H9 (cell line): ENCODE data around the gene CROT. TPM values are rescaled to one million over a fixed set of nuclear protein-coding genes. Genes with fewer than 3 reads are reported as not detected.

ENCODE experiments used
- DNase-seq: peaks from one replicate; pipeline ENCODE4 v3.0.0-alpha.2; 2017
- H2AFZ ChIP-seq: one replicate; pipeline ENCODE4 v1.6.1; 2013; ENCODE audit warnings: mild to moderate bottlenecking, low read length, control low read depth, moderate library complexity
- H2AK5ac ChIP-seq: 2 replicates; pipeline ENCODE4 v1.6.1; 2013; ENCODE audit warnings: low read length, control low read depth, mixed read lengths; ENCODE audit not compliant: insufficient read length
- H2BK120ac ChIP-seq: one replicate; pipeline ENCODE4 v1.6.1; 2013; ENCODE audit warnings: low read depth, mild to moderate bottlenecking, low read length, control low read depth, inconsistent platforms; ENCODE audit not compliant: poor library complexity, severe bottlenecking
- H2BK12ac ChIP-seq: 2 replicates; pipeline ENCODE4 v1.6.1; 2013; ENCODE audit warnings: low read length, control low read depth, mixed read lengths, low read depth; ENCODE audit not compliant: insufficient read length
- H2BK15ac ChIP-seq: 2 replicates; pipeline ENCODE4 v1.6.1; 2013; ENCODE audit warnings: low read depth, low read length, control low read depth
- H2BK20ac ChIP-seq: one replicate; pipeline ENCODE4 v1.6.1; 2013; ENCODE audit warnings: low read depth, mild to moderate bottlenecking, low read length, control low read depth, inconsistent platforms; ENCODE audit not compliant: poor library complexity, severe bottlenecking
- H2BK5ac ChIP-seq: 2 replicates; pipeline ENCODE4 v1.6.1; 2013; ENCODE audit warnings: low read length, control low read depth, mixed read lengths; ENCODE audit not compliant: insufficient read length
- H3K14ac ChIP-seq: 2 replicates; pipeline ENCODE4 v1.6.1; 2013; ENCODE audit warnings: low read length, control low read depth; ENCODE audit not compliant: insufficient read depth
- H3K18ac ChIP-seq: 2 replicates; pipeline ENCODE4 v1.6.1; 2013; ENCODE audit warnings: low read depth, mild to moderate bottlenecking, mixed read lengths, low read length, control low read depth; ENCODE audit not compliant: insufficient read length
- H3K23ac ChIP-seq: 2 replicates; pipeline ENCODE4 v1.6.1; 2013; ENCODE audit warnings: low read length, control low read depth, mixed read lengths, low read depth; ENCODE audit not compliant: insufficient read length
- H3K23me2 ChIP-seq: 2 replicates; pipeline ENCODE4 v1.6.1; 2013; ENCODE audit warnings: low read depth, mild to moderate bottlenecking, mixed read lengths, low read length, control low read depth; ENCODE audit not compliant: insufficient read length, poor library complexity, severe bottlenecking
- H3K27ac ChIP-seq: 2 replicates; pipeline ENCODE4 v1.5.1; 2013; ENCODE audit warnings: low read length, control low read depth, mixed read lengths, low read depth; ENCODE audit not compliant: insufficient read length
- H3K27me3 ChIP-seq: 2 replicates; pipeline ENCODE4 v1.6.1; 2013; ENCODE audit warnings: low read length, control low read depth, inconsistent platforms; ENCODE audit not compliant: insufficient read depth
- H3K4ac ChIP-seq: 2 replicates; pipeline ENCODE4 v1.6.1; 2013; ENCODE audit warnings: low read depth, mild to moderate bottlenecking, control low read depth, inconsistent platforms, low read length, moderate library complexity
- H3K4me1 ChIP-seq: 2 replicates; pipeline ENCODE4 v1.6.1; 2013; ENCODE audit warnings: low read length, control low read depth, inconsistent platforms; ENCODE audit not compliant: insufficient read depth
- H3K4me2 ChIP-seq: 2 replicates; pipeline ENCODE4 v1.6.1; 2013; ENCODE audit warnings: low read length, control low read depth, mixed read lengths; ENCODE audit not compliant: insufficient read length, insufficient read depth
- H3K56ac ChIP-seq: 2 replicates; pipeline ENCODE4 v1.6.1; 2013; ENCODE audit warnings: low read depth, mild to moderate bottlenecking, mixed read lengths, low read length, control low read depth; ENCODE audit not compliant: insufficient read length
- H3K79me1 ChIP-seq: 2 replicates; pipeline ENCODE4 v1.6.1; 2013; ENCODE audit warnings: low read depth, mild to moderate bottlenecking, moderate library complexity, low read length, control low read depth, inconsistent platforms; ENCODE audit not compliant: insufficient read depth, poor library complexity, severe bottlenecking
- H3K79me2 ChIP-seq: 2 replicates; pipeline ENCODE4 v1.6.1; 2013; ENCODE audit warnings: low read length, control low read depth, inconsistent platforms; ENCODE audit not compliant: insufficient read depth
- H3K9ac ChIP-seq: 2 replicates; pipeline ENCODE4 v1.6.1; 2013; ENCODE audit warnings: low read length, control low read depth, mixed read lengths; ENCODE audit not compliant: insufficient read length; ENCODE audit errors: extremely low read depth
- H3K9me3 ChIP-seq: one replicate; pipeline ENCODE4 v1.6.1; 2013; ENCODE audit warnings: low read depth, low read length, inconsistent platforms; ENCODE audit not compliant: control insufficient read depth
- H3T11ph ChIP-seq: one replicate; pipeline ENCODE4 v1.6.1; 2013; ENCODE audit warnings: mild to moderate bottlenecking, low read length, control low read depth, inconsistent platforms
- H4K20me1 ChIP-seq: one replicate; pipeline ENCODE4 v1.6.1; 2013; ENCODE audit not compliant: control insufficient read depth, insufficient read length, insufficient read depth
- H4K5ac ChIP-seq: 2 replicates; pipeline ENCODE4 v1.6.1; 2013; ENCODE audit warnings: low read depth, mild to moderate bottlenecking, mixed read lengths, low read length, control low read depth; ENCODE audit not compliant: insufficient read length
- H4K8ac ChIP-seq: replicated peaks from 2 replicates; pipeline ENCODE4 v1.6.1; 2013; ENCODE audit warnings: low read length, control low read depth, mixed read lengths, low read depth; ENCODE audit not compliant: insufficient read length
- H4K91ac ChIP-seq: 2 replicates; pipeline ENCODE4 v1.6.1; 2013; ENCODE audit warnings: low read depth, mild to moderate bottlenecking, moderate library complexity, mixed read lengths, low read length, control low read depth; ENCODE audit not compliant: insufficient read length
- H3K27ac Mint-ChIP-seq, 3 experiments: 2 replicates in 2 of 3; 3 replicates in 1 of 3; pipeline ENCODE4 v1.8.0; 2020 to 2021; ENCODE audit warnings: mixed read lengths in 3 of 3, mild to moderate bottlenecking in 1 of 3, moderate library complexity in 1 of 3
- H3K27me3 Mint-ChIP-seq: 2 replicates; pipeline ENCODE4 v1.8.0; 2021; ENCODE audit warnings: low read depth, mild to moderate bottlenecking, moderate library complexity, mixed read lengths
- H3K36me3 Mint-ChIP-seq, 3 experiments: 2 replicates in 2 of 3; 3 replicates in 1 of 3; pipeline ENCODE4 v1.8.0; 2020 to 2021; ENCODE audit warnings: low read depth in 3 of 3, mixed read lengths in 3 of 3; ENCODE audit not compliant: insufficient read depth in 1 of 3
- H3K4me1 Mint-ChIP-seq, 2 experiments: 2 replicates each; pipeline ENCODE4 v1.8.0; 2020; ENCODE audit warnings: mixed read lengths in 2 of 2
- H3K4me3 Mint-ChIP-seq, 2 experiments: 2 replicates in 1 of 2; 3 replicates in 1 of 2; pipeline ENCODE4 v1.8.0; 2020 to 2021; ENCODE audit warnings: mild to moderate bottlenecking in 2 of 2, mixed read lengths in 2 of 2, moderate library complexity in 1 of 2
- H3K9me3 Mint-ChIP-seq, 2 experiments: 2 replicates in 1 of 2; 3 replicates in 1 of 2; pipeline ENCODE4 v1.8.0; 2020; ENCODE audit warnings: mild to moderate bottlenecking in 2 of 2, mixed read lengths in 2 of 2, moderate library complexity in 1 of 2
- CTCF ChIP-seq: fragments of 200-600 bp; sonication (generic); conservative IDR thresholded peaks from 3 replicates; pipeline ENCODE4 v1.8.0; 2021; ENCODE audit warnings: antibody characterized with exemption, mild to moderate bottlenecking
- WGBS: extraction: QIAGEN DNeasy Blood & Tissue Kit; methylation state at CpG from one replicate; pipeline ENCODE4 v1.1.7; 2013; ENCODE audit warnings: missing lambda C conversion rate, low lambda C conversion rate, mixed read lengths; ENCODE audit not compliant: insufficient read length; ENCODE audit errors: extremely low coverage; 5-methylcytosine and 5-hydroxymethylcytosine counted together
- total RNA-seq: library from RNA; stranded (reverse); gene quantifications from 2 replicates; pipeline ENCODE4 v1.2.1, GENCODE V29; 2021

The CROT gene
- total RNA-seq, 1 experiment from 2014 or later, result 6.0 TPM

- H3K9ac ChIP-seq, result no peak overlapping the region
- WGBS, result no CpG with 5 or more reads among the region's 4 CpGs
- Mint-ChIP-seq H3K4me3 (no peak overlapping the region), H3K9me3 (no peaks in the 10 kb centered on the region), H3K36me3 (no peaks in the 10 kb centered on the region), H3K27me3 (no peaks in the 10 kb centered on the region), H3K27ac (no peak overlapping the region), H3K4me1 (peaks cover 8 to 10% of the 10 kb centered on the region in 2 experiments)
- no peaks in the 10 kb centered on the region for H3K79me1 ChIP-seq
- no peaks in the 10 kb centered on the region for H3K9me3 ChIP-seq
- H2AK5ac ChIP-seq, result no peak overlapping the region
- H3K14ac ChIP-seq, result no peak overlapping the region
- H3K56ac ChIP-seq, result no peak overlapping the region
- H3K4ac ChIP-seq, result no peak overlapping the region
- H3K18ac ChIP-seq, result no peak overlapping the region
- H3K4me1 ChIP-seq, result no peaks in the 10 kb centered on the region
- H3K27me3 ChIP-seq, result no peaks in the 10 kb centered on the region
- H2AFZ ChIP-seq, result no peak overlapping the region
- H2BK5ac ChIP-seq, result no peak overlapping the region
- no peak overlapping the region for H3K4me2 ChIP-seq
- no peak overlapping the region for H3K27ac ChIP-seq
- no peak overlapping the region for H3T11ph ChIP-seq
- no peak for DNase-seq
- no peak overlapping the region for H3K23ac ChIP-seq
- H2BK120ac ChIP-seq, result no peak overlapping the region
- no peaks in the 10 kb centered on the region for H3K23me2 ChIP-seq
- no peak overlapping the region for H2BK12ac ChIP-seq
- no peaks in the 10 kb centered on the region for H3K79me2 ChIP-seq
- no peak overlapping the region for H2BK20ac ChIP-seq
- no peak overlapping the region for H4K5ac ChIP-seq
- H4K20me1 ChIP-seq, result no peaks in the 10 kb centered on the region
- no peak for TF ChIP-seq CTCF
- no peak overlapping the region for H2BK15ac ChIP-seq
- H4K91ac ChIP-seq, result no peak overlapping the region
- no peak overlapping the region for H4K8ac ChIP-seq
Measured at GRCh38 chr7:87445897-87446296, 100.4 kb downstream of the CROT start.
